Measurements from ENCODE around the gene NLN.
"Not testable (repeated sequence)": the region's sequence is repeated elsewhere in the genome, so short reads cannot be mapped to it uniquely, and the experiment has no call there.

The NLN gene

GRCh38 chr5:65721720-65722574 lies at the start of gene NLN, which contains the start of gene SGTB:
Gene NLN, plus strand, starts transcription at chr5:65722205. Its CDS starts 169 bp downstream, at chr5:65722374.
Gene SGTB, minus strand, starts transcription at chr5:65722109. Its CDS starts 1,302 bp downstream, at chr5:65720807.
- peak within 1 kb of the TSS; percentile 72 to 88 for H3K27ac ChIP-seq
- H3K4me3 ChIP-seq = peak within 1 kb of the TSS; percentile 100
- DNase-seq (ENCODE audit: low spot score) = peak; percentile 87
- TF ChIP-seq CTCF (IDR thresholded peaks at IDR 0.05) = no peak

DNA sequence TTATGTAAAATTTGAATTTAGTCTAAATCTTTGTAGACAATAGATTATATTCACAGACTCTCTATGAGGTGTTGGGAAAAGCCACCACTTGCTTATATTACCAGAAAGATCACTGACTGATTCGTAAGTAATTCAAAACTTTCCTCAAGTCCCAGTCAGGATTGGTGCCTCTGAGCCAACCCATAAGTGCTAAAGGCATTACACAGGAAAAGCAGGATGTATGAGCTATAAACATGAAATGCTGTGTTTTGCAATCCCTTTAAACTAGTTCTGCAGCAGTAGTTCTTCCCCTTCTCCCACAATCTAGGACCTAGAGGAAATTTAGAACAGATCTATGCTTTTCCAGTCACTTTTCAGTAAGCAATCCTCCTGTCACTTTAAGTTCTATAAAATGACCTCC lies 49.2 kb upstream of the NLN start:
- TF ChIP-seq CTCF (IDR thresholded peaks at IDR 0.05) = no peak
- no peak for DNase-seq (ENCODE audit: low spot score)
- H3K4me3 ChIP-seq = no peak overlapping the region
- H3K27ac ChIP-seq = no peak overlapping the region

DNA sequence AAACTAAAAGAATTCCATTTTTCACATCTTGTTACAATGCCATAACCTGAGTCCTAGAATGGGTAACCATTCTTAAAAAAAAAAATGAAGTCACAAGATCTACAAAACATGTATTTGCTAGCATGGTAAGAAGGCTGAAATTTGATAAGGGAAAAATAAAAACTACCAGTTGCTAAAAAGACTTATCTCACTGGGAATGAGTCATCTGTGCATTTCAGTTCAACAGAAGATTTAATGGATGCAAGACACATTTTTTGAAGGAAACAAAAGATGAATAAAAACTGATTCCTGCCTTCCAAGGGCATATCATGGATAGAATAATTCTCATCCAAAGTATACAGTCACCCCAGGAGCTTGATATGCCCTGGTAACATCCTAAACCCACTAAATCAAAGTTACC lies 47.3 kb upstream of the NLN start:
- H3K27ac ChIP-seq = no peak overlapping the region
- no peak for TF ChIP-seq CTCF (IDR thresholded peaks at IDR 0.05)
- no peak overlapping the region for H3K4me3 ChIP-seq
- DNase-seq (ENCODE audit: low spot score) = no peak

DNA sequence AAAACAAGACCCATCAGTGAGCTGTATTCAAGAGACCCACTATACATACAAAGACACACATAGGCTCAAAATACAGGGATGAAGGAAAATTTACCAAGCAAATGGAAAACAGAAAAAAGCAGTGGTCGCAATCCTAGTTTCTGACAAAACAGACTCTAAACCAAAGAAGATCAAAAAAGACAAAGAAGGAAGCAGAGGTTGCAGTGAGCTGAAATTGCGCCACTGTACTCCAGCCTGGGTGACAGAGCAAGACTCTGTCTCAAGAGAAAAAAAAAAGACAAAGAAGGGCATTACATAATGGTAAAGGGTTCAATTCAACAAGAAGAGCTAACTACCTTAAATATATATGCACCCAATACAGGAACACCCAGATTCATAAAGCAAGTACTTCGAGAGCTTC lies 45.9 kb upstream of the NLN start:
- H3K4me3 ChIP-seq; DNase-seq (ENCODE audit: low spot score); H3K27ac ChIP-seq: not testable (repeated sequence)

DNA sequence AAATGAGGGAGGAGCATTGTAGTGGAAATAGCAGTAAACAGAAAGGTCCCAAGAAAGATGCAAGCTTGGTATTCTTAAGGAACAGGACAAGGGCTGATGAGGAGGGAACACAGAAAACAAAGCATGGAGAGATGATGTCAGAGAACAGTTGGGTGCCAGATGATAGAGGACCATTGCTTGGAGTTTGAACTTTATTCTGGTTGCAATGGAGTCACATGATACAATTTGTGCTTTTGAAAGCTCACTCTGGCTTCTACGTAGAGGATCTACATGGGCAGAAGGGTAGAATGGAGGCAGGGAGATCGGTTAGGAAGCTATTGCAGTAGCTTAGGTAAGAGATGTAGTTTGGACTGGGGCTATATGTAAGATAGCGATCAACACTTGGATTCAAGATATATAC lies 39.9 kb upstream of the NLN start:
- Histone ChIP-seq H3K4me3 (no peak overlapping the region), H3K27ac (no peak overlapping the region)
- no peak for TF ChIP-seq CTCF (IDR thresholded peaks at IDR 0.05)
- DNase-seq (ENCODE audit: low spot score) = no peak

DNA sequence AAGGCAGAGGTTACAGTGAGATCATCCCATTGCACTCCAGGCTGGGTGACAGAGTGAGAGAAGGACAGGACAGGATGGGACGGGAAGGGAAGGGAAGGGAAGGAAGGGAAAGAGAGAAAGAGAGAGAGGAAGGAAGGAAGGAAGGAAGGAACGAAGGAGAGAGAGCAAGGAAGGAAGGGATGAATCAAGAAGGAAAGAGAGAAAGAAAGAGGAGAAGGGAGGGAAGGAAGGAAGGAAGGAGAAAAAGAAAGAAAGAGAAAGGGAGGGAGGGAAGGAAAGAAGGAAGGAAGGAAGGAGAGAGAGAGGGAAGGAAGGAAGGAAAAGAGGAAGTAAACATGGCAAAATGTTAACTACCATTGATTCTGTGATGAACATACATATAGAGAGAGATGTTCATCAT lies 28.9 kb upstream of the NLN start:
- TF ChIP-seq CTCF (IDR thresholded peaks at IDR 0.05) = no peak
- no peak for DNase-seq (ENCODE audit: low spot score)
- Histone ChIP-seq H3K27ac (no peak overlapping the region), H3K4me3 (no peak overlapping the region)

GRCh38 chr5:65695162-65695755 lies 26.7 kb upstream of the NLN start:
- no peak for TF ChIP-seq CTCF (IDR thresholded peaks at IDR 0.05)
- H3K4me3 ChIP-seq = no peak overlapping the region
- H3K27ac ChIP-seq = no peak overlapping the region
- DNase-seq (ENCODE audit: low spot score) = no peak

All from coronary artery (tissue), 2 donors.